H1 (cell line): ENCODE measurements around the gene MYOZ2.

Experiments
- ATF2 ChIP-seq: IDR thresholded peaks from 2 replicates; pipeline ENCODE4 v1.6.1; 2012; ENCODE audit warnings: low read length, inconsistent platforms
- CBX5 ChIP-seq: fragments of 300-800, 300-1000 bp; sonication (generic); IDR thresholded peaks from 2 replicates; pipeline ENCODE4 v1.7.1; 2016; ENCODE audit warnings: antibody characterized with exemption, low read length, low read depth
- SP1 ChIP-seq: IDR thresholded peaks from 2 replicates; pipeline ENCODE4 v1.6.1; 2011; ENCODE audit warnings: low read depth, low read length
- YY1 ChIP-seq: IDR thresholded peaks from 2 replicates; pipeline ENCODE4 v1.6.1; 2011; ENCODE audit warnings: low read depth, mild to moderate bottlenecking, low read length
- TF ChIP-seq, protein P1 (sequence below), 3 experiments: IDR thresholded peaks; 1 replicate in 2 of 3; 2 replicates in 1 of 3; pipeline versions ENCODE4 v1.5.1 to v1.6.1; 2011; ENCODE audit warnings: low read length in 3 of 3, mild to moderate bottlenecking in 3 of 3, inconsistent platforms in 2 of 3, low read depth in 1 of 3, moderate library complexity in 1 of 3; ENCODE audit not compliant: insufficient read depth in 1 of 3; ENCODE audit errors: control extremely low read depth in 1 of 3
- TF ChIP-seq, protein P2 (sequence below): IDR thresholded peaks from 2 replicates; pipeline ENCODE4 v1.6.1; 2011; ENCODE audit warnings: low read length, improper control_type of control experiment

- TF ChIP-seq YY1 (no peak), ATF2 (no peak), CBX5 (no peak), SP1 (no peak)
- TF ChIP-seq, protein P1, sequence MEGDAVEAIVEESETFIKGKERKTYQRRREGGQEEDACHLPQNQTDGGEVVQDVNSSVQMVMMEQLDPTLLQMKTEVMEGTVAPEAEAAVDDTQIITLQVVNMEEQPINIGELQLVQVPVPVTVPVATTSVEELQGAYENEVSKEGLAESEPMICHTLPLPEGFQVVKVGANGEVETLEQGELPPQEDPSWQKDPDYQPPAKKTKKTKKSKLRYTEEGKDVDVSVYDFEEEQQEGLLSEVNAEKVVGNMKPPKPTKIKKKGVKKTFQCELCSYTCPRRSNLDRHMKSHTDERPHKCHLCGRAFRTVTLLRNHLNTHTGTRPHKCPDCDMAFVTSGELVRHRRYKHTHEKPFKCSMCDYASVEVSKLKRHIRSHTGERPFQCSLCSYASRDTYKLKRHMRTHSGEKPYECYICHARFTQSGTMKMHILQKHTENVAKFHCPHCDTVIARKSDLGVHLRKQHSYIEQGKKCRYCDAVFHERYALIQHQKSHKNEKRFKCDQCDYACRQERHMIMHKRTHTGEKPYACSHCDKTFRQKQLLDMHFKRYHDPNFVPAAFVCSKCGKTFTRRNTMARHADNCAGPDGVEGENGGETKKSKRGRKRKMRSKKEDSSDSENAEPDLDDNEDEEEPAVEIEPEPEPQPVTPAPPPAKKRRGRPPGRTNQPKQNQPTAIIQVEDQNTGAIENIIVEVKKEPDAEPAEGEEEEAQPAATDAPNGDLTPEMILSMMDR (IDR thresholded peaks at IDR 0.05; ENCODE audit: control extremely low read depth in 1 of 3, insufficient read depth in 1 of 3, low read depth in 1 of 3, low read length in 3 of 3): no peak
- TF ChIP-seq, protein P2, sequence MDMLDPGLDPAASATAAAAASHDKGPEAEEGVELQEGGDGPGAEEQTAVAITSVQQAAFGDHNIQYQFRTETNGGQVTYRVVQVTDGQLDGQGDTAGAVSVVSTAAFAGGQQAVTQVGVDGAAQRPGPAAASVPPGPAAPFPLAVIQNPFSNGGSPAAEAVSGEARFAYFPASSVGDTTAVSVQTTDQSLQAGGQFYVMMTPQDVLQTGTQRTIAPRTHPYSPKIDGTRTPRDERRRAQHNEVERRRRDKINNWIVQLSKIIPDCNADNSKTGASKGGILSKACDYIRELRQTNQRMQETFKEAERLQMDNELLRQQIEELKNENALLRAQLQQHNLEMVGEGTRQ: no peak
Measured at GRCh38 chr4:119162174-119162573, 26.5 kb downstream of the MYOZ2 start.
